Endothelial cell of umbilical vein (primary cell): ENCODE data around the gene PRKAG1. TPM values are rescaled to one million over a fixed set of nuclear protein-coding genes. Genes with fewer than 3 reads are reported as not detected.

Source experiments
- BruUV-seq: library from RNA; stranded (reverse); fragments of 400-500 nt; replicated peaks from 2 replicates; lab custom pipeline; 2021; lab: Mats Ljungman, UMichigan
- CTCF ChIA-PET: fragments of 300-600, 350-600 bp; sonication (Branson Sonifier 250); formaldehyde crosslinking; loops from one replicate; lab custom pipeline; 2021; ENCODE audit warnings: antibody characterized with exemption, inconsistent platforms; lab: Charles Lee
- POLR2A ChIA-PET: fragments of 300-600, 350-600 bp; sonication (Branson Sonifier 250); formaldehyde crosslinking; loops from one replicate; lab custom pipeline; 2021; ENCODE audit warnings: antibody characterized with exemption, inconsistent platforms; lab: Charles Lee
- DNase-seq: peaks from one replicate; pipeline ENCODE4 v3.0.0-alpha.2; 2011; ENCODE audit warnings: low read depth, low spot score
- FAIRE-seq: peaks from 2 replicates; lab custom pipeline; 2011; peaks lifted over from hg19 to GRCh38; lab: Jason Lieb, UNC
- H2AFZ ChIP-seq: 2 replicates; pipeline ENCODE4 v1.6.0; 2012; ENCODE audit warnings: low read depth, low read length, control low read depth, inconsistent platforms
- H3K27ac ChIP-seq: 2 replicates; pipeline ENCODE4 v1.5.1; 2011; ENCODE audit warnings: low read depth, mild to moderate bottlenecking, control low read depth, low read length, moderate library complexity; ENCODE audit not compliant: insufficient read depth
- H3K27me3 ChIP-seq, 2 experiments: 2 replicates each; pipeline versions ENCODE4 v1.6.0 to v1.6.1; 2011; ENCODE audit warnings: low read length in 2 of 2, mixed read lengths in 1 of 2; ENCODE audit not compliant: control insufficient read depth in 2 of 2, insufficient read depth in 2 of 2
- H3K36me3 ChIP-seq, 2 experiments: 2 replicates in 1 of 2; 3 replicates in 1 of 2; pipeline ENCODE4 v1.5.1; 2011; ENCODE audit warnings: low read length in 2 of 2, mild to moderate bottlenecking in 1 of 2, moderate library complexity in 1 of 2; ENCODE audit not compliant: control insufficient read depth in 2 of 2, insufficient read depth in 2 of 2; ENCODE audit errors: extremely low read depth in 1 of 2
- H3K4me1 ChIP-seq: 3 replicates; pipeline ENCODE4 v1.5.1; 2011; ENCODE audit warnings: mild to moderate bottlenecking, low read length; ENCODE audit not compliant: control insufficient read depth, insufficient read depth; ENCODE audit errors: extremely low read depth
- H3K4me2 ChIP-seq: 2 replicates; pipeline ENCODE4 v1.6.1; 2011; ENCODE audit warnings: low read length, control low read depth, mixed read lengths; ENCODE audit not compliant: insufficient read depth
- H3K4me3 ChIP-seq, 3 experiments: fragments of 200-600 bp in 1 of 3; sonication (generic), shearing (Covaris generic) in 1 of 3; replicated peaks in 1 of 3; 2 replicates each; pipeline ENCODE4 v1.5.1; 2011 to 2016; ENCODE audit warnings: control low read depth in 3 of 3, low read length in 3 of 3, mild to moderate bottlenecking in 2 of 3, inconsistent platforms in 1 of 3, low read depth in 1 of 3, moderate library complexity in 1 of 3; ENCODE audit not compliant: insufficient read depth in 1 of 3
- H3K79me2 ChIP-seq: 2 replicates; pipeline ENCODE4 v1.6.0; 2012; ENCODE audit warnings: low read length, inconsistent platforms; ENCODE audit not compliant: control insufficient read depth, insufficient read depth
- H3K9ac ChIP-seq: replicated peaks from 2 replicates; pipeline ENCODE3; 2011; ENCODE audit warnings: low read length, control low read depth; ENCODE audit not compliant: insufficient read depth; ENCODE audit errors: extremely low read depth
- H3K9me1 ChIP-seq: replicated peaks from 3 replicates; pipeline ENCODE4 v1.6.0; 2011; ENCODE audit warnings: mild to moderate bottlenecking, low read length; ENCODE audit not compliant: control insufficient read depth, insufficient read depth; ENCODE audit errors: extremely low read depth
- H3K9me3 ChIP-seq: replicated peaks from 2 replicates; pipeline ENCODE4 v1.5.1; 2012; ENCODE audit warnings: low read length, inconsistent platforms; ENCODE audit not compliant: control insufficient read depth, insufficient read depth
- H4K20me1 ChIP-seq: replicated peaks from 2 replicates; pipeline ENCODE3; 2011; ENCODE audit warnings: mild to moderate bottlenecking, low read length; ENCODE audit not compliant: control insufficient read depth, insufficient read depth; ENCODE audit errors: extremely low read depth
- GATA2 ChIP-seq: IDR thresholded peaks from 2 replicates; pipeline ENCODE4 v1.7.0; 2011; ENCODE audit warnings: low read depth, mild to moderate bottlenecking, moderate library complexity, mixed read lengths, low read length; ENCODE audit not compliant: insufficient read length, insufficient read depth
- MYC ChIP-seq: IDR thresholded peaks from one replicate; pipeline ENCODE4 v1.6.1; 2011; ENCODE audit warnings: mild to moderate bottlenecking, low read depth, low read length
- POLR2A ChIP-seq: IDR thresholded peaks from 2 replicates; pipeline ENCODE4 v1.6.1; 2012; ENCODE audit warnings: low read depth, mild to moderate bottlenecking, control low read depth, low read length
- POLR2AphosphoS5 ChIP-seq: IDR thresholded peaks from 2 replicates; pipeline ENCODE4 v1.6.1; 2012; ENCODE audit warnings: low read depth, mild to moderate bottlenecking, control low read depth, low read length, moderate library complexity; ENCODE audit not compliant: insufficient read depth
- dilution Hi-C: fragments of 300-500 bp; cut with MboI; formaldehyde crosslinking; loops from one replicate; pipeline ENCODE4 v1.15.0; 2019; ENCODE audit warnings: low sequenced_read_pairs; ENCODE audit not compliant: extremely low pct_ligation_motif_present
- intact Hi-C: fragments of 100-400 bp; cut with micrococcal nuclease; formaldehyde crosslinking; loops from one replicate; pipeline ENCODE4 v1.10.0; 2022
- polyA plus RNA-seq, 4 experiments: library from polyadenylated mRNA; depleted of rRNA in 3 of 4; stranded (reverse) in 3 of 4; unstranded in 1 of 4; fragments of >200 nt; gene quantifications; 2 replicates each; pipeline versions ENCODE4 v1.2.1 to v1.2.3, GENCODE V29; 2011 to 2012; ENCODE audit warnings: missing spikeins in 1 of 4
- total RNA-seq: library from RNA; stranded (reverse); gene quantifications from 2 replicates; pipeline ENCODE4 v1.2.3, GENCODE V29; 2021
- TF ChIP-seq, protein P1 (sequence below): IDR thresholded peaks from 2 replicates; pipeline ENCODE4 v1.6.1; 2011; ENCODE audit not compliant: insufficient read depth, insufficient read length

PRKAG1 gene
- total and polyA plus RNA-seq, 2 donors (not counting 3 experiments of a cell fraction or from before 2014, with no cell fraction given), result 52.1 to 54.9 TPM

DNA sequence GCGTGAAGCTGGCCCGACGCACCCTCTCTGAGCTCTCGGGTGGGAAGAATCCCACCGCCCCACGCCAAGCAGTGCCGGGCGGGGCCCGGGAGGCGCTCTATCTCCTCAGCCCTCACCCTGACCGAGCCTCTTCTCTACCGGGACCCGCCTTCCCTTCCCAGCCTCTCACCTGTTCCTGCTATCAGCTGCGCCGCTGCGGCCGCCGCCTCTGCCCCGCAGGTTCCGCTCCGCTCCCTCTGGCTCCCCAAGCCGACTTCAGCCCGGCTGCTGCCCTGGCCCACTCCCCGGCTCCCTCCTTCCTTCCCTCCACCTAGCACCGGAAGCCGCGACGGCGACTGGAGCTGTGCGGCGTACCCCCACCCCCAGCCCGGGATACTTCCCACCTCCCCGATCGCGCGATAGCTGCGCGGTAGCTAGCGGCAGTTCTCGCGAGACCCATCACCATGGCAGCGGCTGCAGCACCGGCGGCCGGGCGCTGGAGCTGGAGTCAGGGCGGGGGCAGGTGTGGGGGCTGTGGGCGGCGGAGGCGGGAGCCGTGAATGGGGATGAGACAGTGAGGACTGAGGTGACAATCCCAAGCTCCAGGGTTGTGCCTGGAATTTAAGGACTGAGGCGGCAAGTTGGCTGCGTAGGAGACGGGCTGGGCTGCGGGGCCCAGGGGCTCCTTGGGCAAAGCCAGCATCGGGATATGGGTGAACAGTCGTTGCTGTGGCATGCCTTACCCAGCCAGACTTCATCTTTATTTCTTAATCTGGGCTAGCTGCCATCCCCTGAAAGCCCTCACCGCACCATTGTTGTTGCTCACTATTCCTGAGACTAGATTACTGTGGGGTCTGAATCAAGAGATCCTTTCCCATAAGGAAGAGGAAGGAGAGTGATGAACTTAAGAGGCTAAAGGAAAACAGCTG lies 61.2 kb downstream of the PRKAG1 start, which contains the start of gene ARF3:
TSS of gene ARF3 (minus strand) at position 347 of the 908 bp plus-strand sequence. CDS start 16,392 bp downstream, outside the sequence.
- Histone ChIP-seq H3K9ac (peak within 1 kb of the TSS; percentile 87), H3K36me3 (peaks cover 4 to 6% of the 10 kb centered on the region in 2 experiments), H3K27me3 (no peaks in the 10 kb centered on the region), H3K9me3 (no peaks in the 10 kb centered on the region), H3K4me3 (peak within 1 kb of the TSS; percentile 71 to 99 (median 90)), H4K20me1 (peaks cover 11% of the 10 kb centered on the region), H3K4me2 (peak within 1 kb of the TSS; percentile 71), H3K9me1 (no peaks in the 10 kb centered on the region), H2AFZ (peak within 1 kb of the TSS; percentile 87), H3K79me2 (peaks cover 47% of the 10 kb centered on the region), H3K27ac (peak within 1 kb of the TSS; percentile 76), H3K4me1 (peaks cover 31% of the 10 kb centered on the region)
- FAIRE-seq (peak; percentile 85), DNase-seq (peak; percentile 94)
- intact Hi-C loops, result loop anchor here (1.0 to 2.0 kb wide), 3 partner anchors 16 to 61 kb away; partner anchors contain the start of genes FKBP11 and PRKAG1
- dilution Hi-C loops, result no loop called here
- ChIA-PET CTCF (interaction anchor here (0.6 to 2.2 kb wide), 12 partner anchors 9 to 204 kb away, joined by 3 to 12 read pairs (median 4); partner anchors contain the start of gene WNT1), POLR2A (interaction anchor here (0.6 to 1.2 kb wide), 4 partner anchors 9 to 533 kb away, joined by 3 to 4 read pairs (median 3); partner anchors contain the start of gene RND1)
- no TSS peak for BruUV-seq
- TF ChIP-seq MYC (peak; percentile 30), GATA2 (no peak), POLR2A (peak; percentile 54), POLR2AphosphoS5 (peak; percentile 79)
- TF ChIP-seq, protein P1, sequence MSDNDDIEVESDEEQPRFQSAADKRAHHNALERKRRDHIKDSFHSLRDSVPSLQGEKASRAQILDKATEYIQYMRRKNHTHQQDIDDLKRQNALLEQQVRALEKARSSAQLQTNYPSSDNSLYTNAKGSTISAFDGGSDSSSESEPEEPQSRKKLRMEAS, result no peak
